ENCODE data around the gene PABPC4L.

GRCh38 chr4:134243742-134244713, 42.4 kb upstream of the PABPC4L start:
- no peak for TF ChIP-seq NFYB (CRISPR knock-in tag; conservative IDR thresholded peaks at IDR 0.05; ENCODE audit: low read depth)
- TF ChIP-seq CTCF (IDR thresholded peaks at IDR 0.05), result no peak
- TF ChIP-seq ZNF121 (CRISPR knock-in tag; IDR thresholded peaks at IDR 0.05), result no peak
